ENCODE data around the gene ASS1.

DNA sequence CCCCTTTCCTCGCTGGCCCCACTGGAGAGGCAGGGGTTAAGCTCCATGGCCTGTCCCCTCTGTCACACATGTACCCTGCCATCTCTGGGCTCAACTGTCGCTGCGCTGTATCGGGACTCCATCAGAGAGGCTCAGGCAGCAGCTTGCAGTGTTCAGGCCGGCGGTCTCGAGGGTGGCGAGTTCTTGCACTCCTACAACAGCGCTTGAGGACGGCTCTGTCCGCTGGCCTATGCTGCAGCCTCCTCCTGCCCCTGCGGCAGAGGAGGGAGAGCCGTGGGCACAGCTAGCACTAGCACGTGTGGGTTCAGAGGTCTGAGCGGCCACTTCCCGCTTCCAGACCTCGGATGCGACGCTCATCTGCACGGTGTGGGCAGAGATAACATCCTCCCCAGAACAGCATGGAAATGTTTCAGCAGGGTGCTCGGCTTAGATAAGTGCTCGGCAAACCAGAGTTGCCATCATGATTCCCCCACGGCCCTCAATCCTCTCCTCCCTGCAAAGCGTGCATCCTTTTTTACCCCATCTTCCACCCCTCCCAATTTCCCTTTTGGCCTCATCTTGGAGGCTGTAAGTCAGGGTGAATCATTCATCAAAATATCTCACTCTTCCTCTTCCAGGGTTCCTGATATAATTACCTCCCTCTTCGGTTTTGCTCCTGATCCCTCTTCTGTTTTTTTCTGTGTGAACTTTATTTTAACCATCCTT lies 92.7 kb downstream of the ASS1 start:
- TF ChIP-seq, protein P1, sequence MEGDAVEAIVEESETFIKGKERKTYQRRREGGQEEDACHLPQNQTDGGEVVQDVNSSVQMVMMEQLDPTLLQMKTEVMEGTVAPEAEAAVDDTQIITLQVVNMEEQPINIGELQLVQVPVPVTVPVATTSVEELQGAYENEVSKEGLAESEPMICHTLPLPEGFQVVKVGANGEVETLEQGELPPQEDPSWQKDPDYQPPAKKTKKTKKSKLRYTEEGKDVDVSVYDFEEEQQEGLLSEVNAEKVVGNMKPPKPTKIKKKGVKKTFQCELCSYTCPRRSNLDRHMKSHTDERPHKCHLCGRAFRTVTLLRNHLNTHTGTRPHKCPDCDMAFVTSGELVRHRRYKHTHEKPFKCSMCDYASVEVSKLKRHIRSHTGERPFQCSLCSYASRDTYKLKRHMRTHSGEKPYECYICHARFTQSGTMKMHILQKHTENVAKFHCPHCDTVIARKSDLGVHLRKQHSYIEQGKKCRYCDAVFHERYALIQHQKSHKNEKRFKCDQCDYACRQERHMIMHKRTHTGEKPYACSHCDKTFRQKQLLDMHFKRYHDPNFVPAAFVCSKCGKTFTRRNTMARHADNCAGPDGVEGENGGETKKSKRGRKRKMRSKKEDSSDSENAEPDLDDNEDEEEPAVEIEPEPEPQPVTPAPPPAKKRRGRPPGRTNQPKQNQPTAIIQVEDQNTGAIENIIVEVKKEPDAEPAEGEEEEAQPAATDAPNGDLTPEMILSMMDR (IDR thresholded peaks at IDR 0.05; ENCODE audit: low read length) = no peak
- TF ChIP-seq EZH2 (optimal IDR thresholded peaks at IDR 0.05; ENCODE audit: low read depth, low read length) = no peak
- TF ChIP-seq EZH2phosphoT487 (IDR thresholded peaks at IDR 0.05; ENCODE audit: low read length) = no peak

Data from MM.1S (cell line).